Neutrophil (primary cell): ENCODE results near the gene NRF1.
A peak's percentile ranks its signal among the peaks of the same experiment; 100 is the strongest.

Experiments used
- H3K27ac ChIP-seq: fragments of 200-600 bp; sonication (generic); 2 replicates; pipeline ENCODE4 v1.5.1; 2016; ENCODE audit warnings: mild to moderate bottlenecking, moderate library complexity
- H3K27me3 ChIP-seq: fragments of 200-600 bp; sonication (generic); 2 replicates; pipeline ENCODE4 v1.6.0; 2016; ENCODE audit warnings: mild to moderate bottlenecking
- H3K36me3 ChIP-seq: fragments of 200-600 bp; sonication (generic); 2 replicates; pipeline ENCODE4 v1.5.1; 2017
- H3K4me1 ChIP-seq, 2 experiments: fragments of 200-600 bp in 1 of 2; sonication (generic) in 1 of 2; 1 replicate in 1 of 2; 2 replicates in 1 of 2; pipeline versions ENCODE4 v1.5.1 to v1.6.1; 2013 to 2016; ENCODE audit warnings: low read depth in 1 of 2, low read length in 1 of 2, mild to moderate bottlenecking in 1 of 2, moderate library complexity in 1 of 2; ENCODE audit not compliant: control insufficient read depth in 1 of 2, insufficient read depth in 1 of 2
- H3K4me3 ChIP-seq, 2 experiments: fragments of 200-600 bp in 1 of 2; sonication (generic) in 1 of 2; 1 replicate in 1 of 2; 2 replicates in 1 of 2; pipeline ENCODE4 v1.5.1; 2013 to 2016; ENCODE audit warnings: low read depth in 1 of 2, low read length in 1 of 2, mild to moderate bottlenecking in 1 of 2, moderate library complexity in 1 of 2
- H3K9me3 ChIP-seq: fragments of 200-600 bp; sonication (generic); 2 replicates; pipeline ENCODE4 v1.5.1; 2016
- TF ChIP-seq, protein P1 (sequence below): fragments of 200-600 bp; sonication (generic); IDR thresholded peaks from 2 replicates; pipeline ENCODE4 v1.5.1; 2016; ENCODE audit warnings: antibody characterized with exemption

The NRF1 gene

DNA sequence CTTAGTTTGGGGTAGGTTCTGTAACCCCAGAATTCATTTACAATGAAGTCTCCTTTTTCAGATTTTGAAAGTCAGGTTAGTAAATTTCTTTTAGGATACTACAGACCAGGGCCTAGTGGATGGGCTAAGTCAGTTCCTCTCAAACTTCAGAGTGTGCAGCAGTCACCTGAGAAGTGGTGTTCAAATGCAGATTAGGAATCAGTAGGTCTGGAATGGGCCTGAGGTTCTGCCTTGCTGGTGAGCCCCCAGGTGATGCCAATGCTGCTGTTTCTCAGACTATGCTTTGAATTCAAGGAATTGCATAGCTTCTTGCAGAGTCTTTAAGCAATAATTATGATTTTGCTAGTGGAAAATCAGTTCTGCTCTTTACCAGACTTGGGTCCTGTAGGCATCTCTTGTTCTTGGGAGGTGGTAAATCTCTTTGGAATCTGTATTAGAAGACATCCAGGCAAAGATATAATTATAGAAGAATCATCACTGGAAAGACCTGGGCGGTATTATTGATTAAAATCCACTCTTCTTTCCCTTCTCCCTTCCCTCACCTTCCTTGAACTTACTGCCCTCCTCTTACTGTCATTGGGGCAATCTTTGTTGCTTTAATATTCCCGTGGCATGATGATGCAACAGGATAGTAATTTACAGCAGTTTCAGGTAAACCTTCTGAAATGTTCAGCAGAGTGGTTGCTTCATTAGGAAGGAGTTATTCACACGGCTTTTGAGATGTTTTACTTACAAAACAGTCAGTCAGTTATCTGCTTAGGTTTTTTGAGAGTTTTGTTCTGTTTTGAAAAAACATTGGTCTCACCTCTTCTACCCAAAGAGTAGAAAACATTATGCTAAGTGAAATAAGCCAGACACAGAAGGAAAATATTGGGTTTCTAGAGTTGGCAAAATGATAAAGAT, 87.2 kb downstream of the NRF1 start:
- TF ChIP-seq, protein P1, sequence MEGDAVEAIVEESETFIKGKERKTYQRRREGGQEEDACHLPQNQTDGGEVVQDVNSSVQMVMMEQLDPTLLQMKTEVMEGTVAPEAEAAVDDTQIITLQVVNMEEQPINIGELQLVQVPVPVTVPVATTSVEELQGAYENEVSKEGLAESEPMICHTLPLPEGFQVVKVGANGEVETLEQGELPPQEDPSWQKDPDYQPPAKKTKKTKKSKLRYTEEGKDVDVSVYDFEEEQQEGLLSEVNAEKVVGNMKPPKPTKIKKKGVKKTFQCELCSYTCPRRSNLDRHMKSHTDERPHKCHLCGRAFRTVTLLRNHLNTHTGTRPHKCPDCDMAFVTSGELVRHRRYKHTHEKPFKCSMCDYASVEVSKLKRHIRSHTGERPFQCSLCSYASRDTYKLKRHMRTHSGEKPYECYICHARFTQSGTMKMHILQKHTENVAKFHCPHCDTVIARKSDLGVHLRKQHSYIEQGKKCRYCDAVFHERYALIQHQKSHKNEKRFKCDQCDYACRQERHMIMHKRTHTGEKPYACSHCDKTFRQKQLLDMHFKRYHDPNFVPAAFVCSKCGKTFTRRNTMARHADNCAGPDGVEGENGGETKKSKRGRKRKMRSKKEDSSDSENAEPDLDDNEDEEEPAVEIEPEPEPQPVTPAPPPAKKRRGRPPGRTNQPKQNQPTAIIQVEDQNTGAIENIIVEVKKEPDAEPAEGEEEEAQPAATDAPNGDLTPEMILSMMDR = no peak
- Histone ChIP-seq H3K36me3 (peaks cover 13% of the 10 kb centered on the region), H3K4me1 (peaks cover 30% of the 10 kb centered on the region in 2 experiments), H3K27ac (peak overlapping the region; percentile 79), H3K4me3 (no peak overlapping the region), H3K27me3 (no peaks in the 10 kb centered on the region), H3K9me3 (no peaks in the 10 kb centered on the region)

DNA sequence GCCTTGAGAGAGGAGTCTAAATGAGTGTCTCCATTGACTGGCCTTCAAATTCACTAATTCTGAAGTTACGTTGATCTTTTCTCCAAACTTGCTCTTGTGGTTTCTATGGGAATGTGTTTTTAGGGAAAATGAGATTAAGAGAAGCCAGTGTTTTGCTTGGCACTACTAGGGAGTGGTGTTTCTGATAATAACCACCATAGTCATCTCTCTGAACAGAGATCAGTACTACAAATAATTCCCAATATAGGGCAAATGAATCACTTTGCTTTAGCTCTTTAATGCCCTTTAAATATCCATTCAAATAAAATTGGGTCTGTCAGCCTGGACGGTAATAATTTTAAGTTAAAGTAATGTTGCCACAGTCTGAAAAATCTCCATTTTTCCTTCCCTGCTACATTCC, 90.8 kb downstream of the NRF1 start:
- Histone ChIP-seq H3K4me1 (peaks cover 30% of the 10 kb centered on the region in 2 experiments), H3K9me3 (no peaks in the 10 kb centered on the region), H3K27me3 (no peaks in the 10 kb centered on the region), H3K4me3 (no peak overlapping the region), H3K36me3 (peaks cover 9% of the 10 kb centered on the region), H3K27ac (no peak overlapping the region)
- TF ChIP-seq, protein P1 = no peak

DNA sequence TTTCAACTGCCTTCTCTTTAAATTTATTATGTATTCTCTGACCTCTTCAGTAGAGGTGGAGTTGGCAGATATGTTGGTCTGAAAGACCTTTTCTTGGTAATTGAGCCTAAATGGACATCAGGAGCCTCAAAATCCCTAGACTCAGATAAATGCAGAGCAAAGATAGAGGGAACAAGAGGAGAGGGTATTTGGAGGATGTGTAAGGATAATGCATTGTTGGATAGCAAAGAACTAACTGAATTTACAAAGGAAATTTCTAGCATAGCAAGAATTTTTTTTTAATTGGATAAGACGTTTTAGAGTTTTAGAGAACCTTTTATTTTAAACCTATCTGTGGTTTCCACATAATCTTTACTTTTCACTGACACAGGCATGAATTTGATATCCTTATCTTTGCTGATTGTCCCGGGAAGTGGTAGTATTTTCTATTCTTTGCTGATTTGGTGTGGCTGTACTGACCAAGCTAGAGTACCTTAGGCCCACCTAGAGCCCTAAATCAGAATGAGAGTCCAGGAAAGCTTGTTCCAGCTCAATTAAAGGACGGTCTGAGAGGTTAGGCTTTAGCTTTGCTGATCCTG, 91.3 kb downstream of the NRF1 start:
- TF ChIP-seq, protein P1 = no peak
- no peak overlapping the region for H3K27ac ChIP-seq
- H3K36me3 ChIP-seq = peaks cover 9% of the 10 kb centered on the region
- no peaks in the 10 kb centered on the region for H3K27me3 ChIP-seq
- no peaks in the 10 kb centered on the region for H3K9me3 ChIP-seq
- no peak overlapping the region for H3K4me3 ChIP-seq
- H3K4me1 ChIP-seq = peaks cover 27% of the 10 kb centered on the region in 2 experiments

DNA sequence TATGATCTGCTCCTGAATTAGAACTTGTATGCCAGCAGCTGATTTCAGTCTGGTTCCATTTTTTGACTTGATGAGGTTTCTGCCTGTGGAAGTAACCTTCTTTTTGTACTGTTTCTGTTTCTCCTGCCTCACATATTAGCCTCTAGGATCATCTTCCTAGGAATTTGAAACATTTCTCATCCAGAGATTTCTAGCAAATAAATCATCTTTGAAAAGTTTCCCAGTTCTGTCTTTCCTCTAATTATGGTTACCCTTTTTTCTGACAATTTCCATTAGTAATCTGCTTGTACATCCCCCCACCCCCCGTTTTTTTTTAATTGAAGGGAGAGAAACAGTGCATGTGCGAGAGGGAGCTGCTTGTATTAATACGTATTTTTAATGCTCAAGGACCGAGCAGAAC, 92.2 kb downstream of the NRF1 start:
- Histone ChIP-seq H3K36me3 (peaks cover 11% of the 10 kb centered on the region), H3K4me1 (peaks cover 18% of the 10 kb centered on the region in 2 experiments), H3K9me3 (no peaks in the 10 kb centered on the region), H3K27me3 (no peaks in the 10 kb centered on the region), H3K4me3 (no peak overlapping the region), H3K27ac (no peak overlapping the region)
- TF ChIP-seq, protein P1 = no peak

DNA sequence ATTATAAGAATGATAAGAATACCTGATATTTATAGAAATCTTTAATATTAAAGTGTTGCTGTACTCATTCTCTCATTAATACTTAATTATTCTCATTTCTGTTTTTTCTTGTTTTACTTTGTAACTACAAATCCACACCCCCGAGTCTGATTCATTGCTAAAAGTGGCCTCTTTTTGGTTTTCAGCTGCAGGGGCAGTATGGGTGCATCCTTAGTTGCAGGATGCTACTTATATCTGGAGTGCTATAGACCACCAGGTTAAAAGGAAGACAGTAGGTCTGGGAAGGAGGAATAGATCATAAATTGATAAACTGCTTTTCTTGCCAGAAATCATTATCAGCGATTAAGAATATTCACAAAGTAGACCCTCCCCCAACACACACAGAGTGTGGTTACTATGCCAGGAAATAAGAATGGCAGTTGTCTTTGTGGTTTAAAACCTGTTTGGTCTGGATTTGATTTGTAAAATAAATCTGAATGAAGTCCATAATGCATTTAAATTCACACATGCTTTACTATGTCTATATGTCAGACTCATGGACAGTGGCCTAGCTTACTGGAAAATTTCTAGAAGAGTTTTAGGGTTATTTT, 96.5 kb downstream of the NRF1 start:
- Histone ChIP-seq H3K27me3 (no peaks in the 10 kb centered on the region), H3K27ac (no peak overlapping the region), H3K4me1 (no peaks in the 10 kb centered on the region), H3K9me3 (no peaks in the 10 kb centered on the region), H3K4me3 (no peak overlapping the region), H3K36me3 (peaks cover 51% of the 10 kb centered on the region)
- TF ChIP-seq, protein P1 = no peak
